ENCODE results near the gene RTEL1.

- no peak for TF ChIP-seq POLR2A (IDR thresholded peaks at IDR 0.05)
- no peak for TF ChIP-seq CTCF (IDR thresholded peaks at IDR 0.05)
These were observed 27.3 kb downstream of the RTEL1 start for GRCh38 chr20:63685269-63686026.

Measured in tibial nerve (tissue), 3 donors.